Uterus (tissue), 2 donors: ENCODE results near the gene MDFIC.

Source experiments
- POLR2A ChIP-seq, 2 donors: fragments of 450-650 bp; IDR thresholded peaks; one replicate each; pipeline ENCODE4 v1.6.1; 2016; ENCODE audit warnings: antibody characterized with exemption in 2 of 2, mild to moderate bottlenecking in 1 of 2, moderate library complexity in 1 of 2
- TF ChIP-seq, protein P1 (sequence below), 4 experiments: fragments of 200-600 bp in 2 of 4; fragments of 450-650 bp in 2 of 4; sonication (generic) in 2 of 4; IDR thresholded peaks; one replicate each; pipeline ENCODE4 v1.5.1; 2016 to 2019; ENCODE audit warnings: antibody characterized with exemption in 4 of 4, mild to moderate bottlenecking in 2 of 4, moderate library complexity in 1 of 4

DNA sequence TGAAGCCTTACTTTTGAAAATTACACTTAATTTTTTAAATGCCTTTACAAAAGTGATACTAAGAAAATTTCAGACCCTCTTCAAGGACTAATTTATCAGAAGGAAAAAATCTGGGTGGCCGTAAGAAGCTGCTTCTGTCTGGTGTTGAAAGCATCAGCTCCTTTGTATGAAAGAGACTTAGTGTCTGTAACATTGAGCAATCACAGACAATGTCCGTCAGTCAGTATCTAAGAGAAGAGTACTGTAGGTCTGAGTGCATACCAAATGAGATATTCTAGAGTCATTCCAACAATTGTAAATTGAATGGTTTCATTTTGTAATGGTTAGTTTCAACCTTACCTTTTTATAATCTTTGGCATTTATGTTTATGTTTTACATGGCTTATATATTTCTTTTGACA lies 11.1 kb upstream of the MDFIC start:
- TF ChIP-seq, protein P1, sequence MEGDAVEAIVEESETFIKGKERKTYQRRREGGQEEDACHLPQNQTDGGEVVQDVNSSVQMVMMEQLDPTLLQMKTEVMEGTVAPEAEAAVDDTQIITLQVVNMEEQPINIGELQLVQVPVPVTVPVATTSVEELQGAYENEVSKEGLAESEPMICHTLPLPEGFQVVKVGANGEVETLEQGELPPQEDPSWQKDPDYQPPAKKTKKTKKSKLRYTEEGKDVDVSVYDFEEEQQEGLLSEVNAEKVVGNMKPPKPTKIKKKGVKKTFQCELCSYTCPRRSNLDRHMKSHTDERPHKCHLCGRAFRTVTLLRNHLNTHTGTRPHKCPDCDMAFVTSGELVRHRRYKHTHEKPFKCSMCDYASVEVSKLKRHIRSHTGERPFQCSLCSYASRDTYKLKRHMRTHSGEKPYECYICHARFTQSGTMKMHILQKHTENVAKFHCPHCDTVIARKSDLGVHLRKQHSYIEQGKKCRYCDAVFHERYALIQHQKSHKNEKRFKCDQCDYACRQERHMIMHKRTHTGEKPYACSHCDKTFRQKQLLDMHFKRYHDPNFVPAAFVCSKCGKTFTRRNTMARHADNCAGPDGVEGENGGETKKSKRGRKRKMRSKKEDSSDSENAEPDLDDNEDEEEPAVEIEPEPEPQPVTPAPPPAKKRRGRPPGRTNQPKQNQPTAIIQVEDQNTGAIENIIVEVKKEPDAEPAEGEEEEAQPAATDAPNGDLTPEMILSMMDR (IDR thresholded peaks at IDR 0.05): no peak
- no peak for TF ChIP-seq POLR2A (IDR thresholded peaks at IDR 0.05)
